ENCODE data around the gene TRIM65. TPM values are rescaled to one million over a fixed set of nuclear protein-coding genes. Genes with fewer than 3 reads are reported as not detected.

The TRIM65 gene
- total RNA-seq, 1 experiment from 2014 or later = 21.1 TPM

- TSS peak; percentile 29 for BruUV-seq (replicated peaks)
- no peaks in the 10 kb centered on the region for H3K9me3 ChIP-seq (ENCODE audit: insufficient read depth, low read depth)
- ChIA-PET CTCF (interaction anchor here (0.6 to 1.0 kb wide), 5 partner anchors 32 to 213 kb away, joined by 3 to 7 read pairs (median 3); no protein-coding TSS in a partner anchor), POLR2A (ENCODE audit: unreplicated experiment) (interaction anchor here (0.6 to 2.4 kb wide), 3 partner anchors 12 to 233 kb away, joined by 3 to 24 read pairs (median 4); partner anchors contain the start of gene WBP2)
- peaks cover 15% of the 10 kb centered on the region; the same call in 1 of the 2 replicates for H3K36me3 ChIP-seq (ENCODE audit: low read depth)
- peak within 1 kb of the TSS; percentile 96 for H3K27ac ChIP-seq
- TF ChIP-seq CTCF (conservative IDR thresholded peaks at IDR 0.05) (no peak), EZH2 (IDR thresholded peaks at IDR 0.05; ENCODE audit: low read depth) (no peak)
- H2AFZ ChIP-seq = peak within 1 kb of the TSS; percentile 40; the same call in 1 of the 2 replicates
- no peaks in the 10 kb centered on the region for H4K20me1 ChIP-seq (ENCODE audit: insufficient read depth)
- intact Hi-C loops (cut with micrococcal nuclease; ENCODE audit: unreplicated experiment) = loop anchor here (1.0 to 2.0 kb wide), 2 partner anchors 52 to 59 kb away; partner anchors contain the start of genes TRIM65 and UNK
- peaks cover 30% of the 10 kb centered on the region for H3F3A ChIP-seq (ENCODE audit: insufficient read depth, low read depth)
- H3K4me1 ChIP-seq (replicated peaks; ENCODE audit: insufficient read depth) = peaks cover 51% of the 10 kb centered on the region
- H3K9me2 ChIP-seq (ENCODE audit: insufficient read depth) = no peaks in the 10 kb centered on the region
- peak in 1 of 2 experiments; percentile 80 for DNase-seq
- H3K79me2 ChIP-seq (ENCODE audit: low read depth) = no peaks in the 10 kb centered on the region
- H3K27me3 ChIP-seq (ENCODE audit: insufficient read depth, low read depth) = no peaks in the 10 kb centered on the region
- H3K4me2 ChIP-seq = peak within 1 kb of the TSS; percentile 79
- H3K4me3 ChIP-seq = peak within 1 kb of the TSS; percentile 54
Observed at GRCh38 chr17:75843577-75844529, 52.9 kb downstream of the TRIM65 start, which contains the start of gene UNC13D. Gene UNC13D (minus strand): TSS chr17:75844404. CDS start chr17:75844337, 67 bp downstream.

- Histone ChIP-seq H4K20me1 (ENCODE audit: insufficient read depth) (no peaks in the 10 kb centered on the region), H3F3A (ENCODE audit: insufficient read depth, low read depth) (peaks cover 30% of the 10 kb centered on the region), H3K4me3 (peak overlapping the region; percentile 54; the same call in 1 of the 2 replicates), H3K79me2 (ENCODE audit: low read depth) (no peaks in the 10 kb centered on the region), H2AFZ (no peak overlapping the region), H3K27ac (no peak overlapping the region), H3K4me1 (replicated peaks; ENCODE audit: insufficient read depth) (peaks cover 49% of the 10 kb centered on the region), H3K27me3 (ENCODE audit: insufficient read depth, low read depth) (no peaks in the 10 kb centered on the region), H3K9me2 (ENCODE audit: insufficient read depth) (no peaks in the 10 kb centered on the region), H3K9me3 (ENCODE audit: insufficient read depth, low read depth) (no peaks in the 10 kb centered on the region), H3K4me2 (peak overlapping the region; percentile 79), H3K36me3 (ENCODE audit: low read depth) (peaks cover 8% of the 10 kb centered on the region; the same call in 1 of the 2 replicates)
- DNase-seq = no peak
- ChIA-PET POLR2A (ENCODE audit: unreplicated experiment) (no interaction called here), CTCF (interaction anchor here (0.7 to 1.0 kb wide), 2 partner anchors 32 to 94 kb away, joined by 3 read pairs; no protein-coding TSS in a partner anchor)
- no TSS peak for BruUV-seq (replicated peaks)
- TF ChIP-seq CTCF (conservative IDR thresholded peaks at IDR 0.05) (no peak), EZH2 (IDR thresholded peaks at IDR 0.05; ENCODE audit: low read depth) (no peak)
- intact Hi-C loops (cut with micrococcal nuclease; ENCODE audit: unreplicated experiment) = no loop called here
Observed at GRCh38 chr17:75842963-75843576, 53.7 kb downstream of the TRIM65 start.

GRCh38 chr17:75842411-75842810 lies 54.3 kb downstream of the TRIM65 start:
- H3K27ac ChIP-seq = no peak overlapping the region
- H3K9me2 ChIP-seq (ENCODE audit: insufficient read depth) = no peaks in the 10 kb centered on the region
- H3F3A ChIP-seq (ENCODE audit: insufficient read depth, low read depth) = peaks cover 26% of the 10 kb centered on the region
- no peaks in the 10 kb centered on the region for H4K20me1 ChIP-seq (ENCODE audit: insufficient read depth)
- H3K4me1 ChIP-seq (replicated peaks; ENCODE audit: insufficient read depth) = peaks cover 42% of the 10 kb centered on the region
- no peaks in the 10 kb centered on the region for H3K27me3 ChIP-seq (ENCODE audit: insufficient read depth, low read depth)
- CTCF ChIA-PET = no interaction called here
- H3K4me2 ChIP-seq = no peak overlapping the region
- no peaks in the 10 kb centered on the region for H3K9me3 ChIP-seq (ENCODE audit: insufficient read depth, low read depth)
- no TSS peak for BruUV-seq (replicated peaks)
- H3K79me2 ChIP-seq (ENCODE audit: low read depth) = no peaks in the 10 kb centered on the region
- no peak for TF ChIP-seq CTCF (conservative IDR thresholded peaks at IDR 0.05)
- TF ChIP-seq EZH2 (IDR thresholded peaks at IDR 0.05; ENCODE audit: low read depth) = no peak
- no peak overlapping the region for H3K4me3 ChIP-seq
- peaks cover 6% of the 10 kb centered on the region; the same call in 1 of the 2 replicates for H3K36me3 ChIP-seq (ENCODE audit: low read depth)
- intact Hi-C loops (cut with micrococcal nuclease; ENCODE audit: unreplicated experiment) = no loop called here
- POLR2A ChIA-PET (ENCODE audit: unreplicated experiment) = no interaction called here
- no peak overlapping the region for H2AFZ ChIP-seq
- no peak for DNase-seq

All from PC-9 (cell line).